Psoas muscle (tissue), 8 donors: ENCODE results near the gene HHLA2. TPM values are rescaled to one million over a fixed set of nuclear protein-coding genes. Genes with fewer than 3 reads are reported as not detected.

Experiments
- ATAC-seq, 4 donors: fragments of 200-7000 bp; cut with Tn5 transposase; one replicate each; pipeline ENCODE4 v1.9.1; 2020; ENCODE audit warnings: moderate library complexity in 3 of 4, mild to moderate bottlenecking in 2 of 4
- DNase-seq, 2 donors: peaks; one replicate each; pipeline ENCODE4 v3.0.0-alpha.2; 2020
- H3K27ac ChIP-seq: fragments of 200-600 bp; one replicate; pipeline ENCODE4 v1.8.0; 2022
- H3K27me3 ChIP-seq, 3 donors: fragments of 200-600 bp in 1 of 3; one replicate each; pipeline versions ENCODE4 v1.6.1 to v1.8.0; 2013 to 2022; ENCODE audit warnings: low read length in 2 of 3, mild to moderate bottlenecking in 2 of 3, moderate library complexity in 1 of 3; ENCODE audit not compliant: insufficient read depth in 3 of 3
- H3K36me3 ChIP-seq, 2 donors: fragments of 200-600 bp in 1 of 2; one replicate each; pipeline versions ENCODE4 v1.6.1 to v1.8.0; 2013 to 2022; ENCODE audit warnings: low read depth in 1 of 2, mild to moderate bottlenecking in 1 of 2, moderate library complexity in 1 of 2; ENCODE audit not compliant: insufficient read depth in 1 of 2
- H3K4me1 ChIP-seq: fragments of 200-600 bp; one replicate; pipeline ENCODE4 v1.8.0; 2022
- H3K4me3 ChIP-seq: fragments of 200-600 bp; one replicate; pipeline ENCODE4 v1.8.0; 2022; ENCODE audit warnings: mild to moderate bottlenecking
- H3K9me3 ChIP-seq: fragments of 200-600 bp; one replicate; pipeline ENCODE4 v1.8.0; 2022
- CTCF ChIP-seq: fragments of 200-600 bp; IDR thresholded peaks from one replicate; pipeline ENCODE4 v1.8.0; 2022; ENCODE audit warnings: antibody characterized with exemption
- WGBS, 3 donors: extraction: QIAGEN DNeasy Blood & Tissue Kit; methylation state at CpG; one replicate each; pipeline versions ENCODE4 v1.1.6 to v1.1.7; 2013; 5-methylcytosine and 5-hydroxymethylcytosine counted together
- intact Hi-C, 2 donors: fragments of 100-400 bp; cut with DNase I; formaldehyde crosslinking; loops; one replicate each; pipeline versions ENCODE4 v1.11.0 to v1.14.2; 2022
- polyA plus RNA-seq, 3 donors: library from polyadenylated mRNA; stranded (reverse); fragments of 200-250 nt; gene quantifications; one replicate each; pipeline ENCODE4 v1.2.3, GENCODE V29; 2013
- total RNA-seq, 4 donors: library from RNA; stranded (reverse); fragmentation: NEBNext Ultra II Directional in 2 of 4; extraction: Animal tissue kit (Norgen Biotek cat#: 25700) in 2 of 4; gene quantifications; one replicate each; pipeline versions ENCODE4 v1.2.1 to v1.2.4, GENCODE V29; 2021 to 2023
- donor health status: healthy with polysubstance abuse.
- donor health status: DM: no; HTN: no; CAD: no; lungs with moderate emphysema.
- donor health status: Bipolar disorder and iron deficiency.
- donor health status: healthy.
- donor health status: DM: yes; HTN: yes; CAD: no.
- donor health status: DM: no; HTN: no; CAD: no.
- donor health status: DM: no; HTN: no; CAD: no.
- donor health status: DM: yes; HTN: yes; CAD: no.

The HHLA2 gene
- total and polyA plus RNA-seq, 7 donors, result 0.04 TPM; not detected in 6

GRCh38 chr3:108319428-108320082, 23.2 kb downstream of the HHLA2 start:
- intact Hi-C loops, result no loop called here

DNA sequence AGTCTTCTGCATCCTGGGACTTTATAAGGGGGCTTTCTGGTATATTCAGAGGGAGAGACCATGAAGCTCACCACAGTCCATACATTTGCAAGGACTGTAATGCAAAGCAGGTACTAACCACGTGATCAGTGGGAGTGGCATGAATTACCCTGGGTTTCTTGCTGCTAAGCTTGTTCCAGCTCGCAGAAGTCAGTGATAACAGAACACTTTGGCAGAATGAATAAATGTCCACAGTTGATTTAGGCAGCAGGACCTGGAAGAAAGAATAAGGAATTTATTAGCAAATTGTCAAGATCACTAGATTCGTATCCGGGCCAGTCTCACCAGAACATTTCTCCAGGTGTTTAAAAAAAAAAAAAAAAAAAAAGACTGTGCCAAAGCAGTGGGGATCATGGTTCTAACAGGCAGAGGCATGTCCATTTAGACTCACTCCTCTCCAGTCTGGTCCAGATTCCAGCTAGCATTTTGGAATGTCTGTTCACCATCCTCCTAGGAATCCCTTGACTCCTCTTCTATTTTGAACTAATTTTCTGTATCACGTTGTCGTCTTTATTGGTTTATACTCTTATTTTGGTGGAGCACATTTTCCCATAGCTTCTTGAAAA, 24.5 kb downstream of the HHLA2 start:
- 72 to 80% (median 72%) methylated on average over 6 of the region's 6 CpGs for WGBS, 3 donors
- intact Hi-C loops, result no loop called here

More at GRCh38 chr3:108319428-108320082, 23.2 kb downstream of the HHLA2 start:
- 37 to 40% (median 37%) methylated on average over 6 of the region's 6 CpGs for WGBS, 3 donors
- Histone ChIP-seq H3K4me1 (no peaks in the 10 kb centered on the region), H3K27ac (no peak overlapping the region), H3K4me3 (no peak overlapping the region), H3K27me3 (no peaks in the 10 kb centered on the region), H3K9me3 (no peaks in the 10 kb centered on the region), H3K36me3 (no peaks in the 10 kb centered on the region)
- DNase-seq, result no peak
- no peak for TF ChIP-seq CTCF
- no peak for ATAC-seq

DNA sequence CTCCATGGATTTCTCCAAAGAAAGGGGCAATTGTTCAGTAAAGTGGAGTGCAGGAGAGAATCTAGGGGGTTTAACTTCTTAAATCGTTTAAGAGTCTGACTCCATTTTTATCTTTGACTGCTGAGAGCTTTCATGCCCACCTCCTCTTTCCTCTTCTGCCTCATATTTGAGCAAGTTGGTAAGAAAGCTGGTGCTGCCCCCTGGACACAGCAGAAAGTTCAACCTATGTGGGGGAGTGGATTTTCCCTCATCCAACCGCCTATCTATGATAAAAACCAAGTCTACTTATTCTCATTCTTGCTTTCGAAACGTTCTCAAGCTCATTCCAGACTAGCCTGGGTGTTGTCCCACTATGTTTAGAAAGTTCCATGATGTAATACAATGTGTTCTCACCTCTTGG, 26.0 kb downstream of the HHLA2 start:
- 79 to 87% (median 87%) methylated on average over 4 of the region's 4 CpGs for WGBS, 3 donors
- intact Hi-C loops, result no loop called here
- Histone ChIP-seq H3K27ac (no peak overlapping the region), H3K36me3 (no peaks in the 10 kb centered on the region), H3K4me3 (no peak overlapping the region), H3K27me3 (no peaks in the 10 kb centered on the region), H3K4me1 (no peaks in the 10 kb centered on the region), H3K9me3 (no peaks in the 10 kb centered on the region)
- no peak for TF ChIP-seq CTCF
- ATAC-seq, result no peak
- DNase-seq, result no peak

More for the DNA sequence above, 24.5 kb downstream of the HHLA2 start:
- no peaks in the 10 kb centered on the region for H3K4me1 ChIP-seq
- no peaks in the 10 kb centered on the region for H3K36me3 ChIP-seq
- H3K9me3 ChIP-seq, result no peaks in the 10 kb centered on the region
- no peak overlapping the region for H3K4me3 ChIP-seq
- ATAC-seq, result no peak
- TF ChIP-seq CTCF, result no peak
- no peaks in the 10 kb centered on the region for H3K27me3 ChIP-seq
- no peak overlapping the region for H3K27ac ChIP-seq
- DNase-seq, result no peak

DNA sequence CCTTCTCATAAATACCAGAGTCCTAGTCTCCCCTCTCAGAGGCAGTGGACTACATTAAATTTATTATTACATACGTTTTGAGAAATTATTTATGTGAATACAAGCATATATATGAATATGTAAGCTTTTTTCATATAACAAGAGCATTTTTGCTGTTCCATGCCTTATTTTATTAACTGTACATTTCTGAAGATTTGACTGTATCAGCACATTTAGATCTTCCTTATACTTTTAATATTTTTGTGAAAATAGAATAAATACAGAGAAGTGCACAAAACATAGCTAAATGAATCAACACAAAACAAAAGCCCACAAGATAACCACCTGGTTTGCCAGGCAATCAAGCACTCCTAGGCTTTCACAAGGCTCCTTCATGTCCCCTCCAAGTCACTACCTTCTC, 27.8 kb downstream of the HHLA2 start:
- intact Hi-C loops, result no loop called here
- Histone ChIP-seq H3K4me3 (no peak overlapping the region), H3K27ac (no peak overlapping the region), H3K9me3 (no peaks in the 10 kb centered on the region), H3K27me3 (no peaks in the 10 kb centered on the region), H3K36me3 (no peaks in the 10 kb centered on the region), H3K4me1 (no peaks in the 10 kb centered on the region)
- 54 to 73% (median 58%) methylated on average over 1 of the region's 1 CpG for WGBS, 3 donors
- ATAC-seq, result no peak
- DNase-seq, result no peak
- no peak for TF ChIP-seq CTCF

- no peak for TF ChIP-seq CTCF
- ATAC-seq (no peak), DNase-seq (no peak)
- Histone ChIP-seq H3K9me3 (no peaks in the 10 kb centered on the region), H3K36me3 (no peaks in the 10 kb centered on the region), H3K4me3 (no peak overlapping the region), H3K27me3 (no peaks in the 10 kb centered on the region), H3K4me1 (no peaks in the 10 kb centered on the region), H3K27ac (no peak overlapping the region)
- intact Hi-C loops, result no loop called here
These were observed 30.8 kb downstream of the HHLA2 start for GRCh38 chr3:108327168-108327567.
